HepG2 (cell line): ENCODE results near the gene SCUBE2. TPM values are rescaled to one million over a fixed set of nuclear protein-coding genes. Genes with fewer than 3 reads are reported as not detected.
A peak's percentile ranks its signal among the peaks of the same experiment; 100 is the strongest.

ENCODE experiments used
- KIAA2018 ChIP-seq: sonication (generic); formaldehyde crosslinking; IDR thresholded peaks from 2 replicates; pipeline ENCODE4 v1.5.0; 2020; ENCODE audit warnings: mild to moderate bottlenecking, missing genetic modification reagents, borderline replicate concordance
- NPAS2 ChIP-seq: sonication (generic); formaldehyde crosslinking; IDR thresholded peaks from 2 replicates; pipeline ENCODE4 v1.8.0; 2022; ENCODE audit warnings: mild to moderate bottlenecking, missing genetic modification reagents, borderline replicate concordance
- PRMT3 ChIP-seq: sonication (generic); formaldehyde crosslinking; IDR thresholded peaks from 2 replicates; pipeline ENCODE4 v1.8.1; 2022; ENCODE audit warnings: low read depth, mild to moderate bottlenecking, moderate library complexity, missing genetic modification reagents, borderline replicate concordance
- REPIN1 ChIP-seq: sonication (generic); formaldehyde crosslinking; IDR thresholded peaks from 2 replicates; pipeline ENCODE4 v1.8.0; 2022; ENCODE audit warnings: missing genetic modification reagents, low read depth, mild to moderate bottlenecking, borderline replicate concordance
- SMC3 ChIP-seq: IDR thresholded peaks from 2 replicates; pipeline ENCODE4 v1.6.1; 2011; ENCODE audit warnings: low read length, improper control_type of control experiment
- SSRP1 ChIP-seq: IDR thresholded peaks from 2 replicates; pipeline ENCODE4 v1.6.1; 2016; ENCODE audit warnings: control low read depth
- ZNF350 ChIP-seq: sonication (generic); formaldehyde crosslinking; IDR thresholded peaks from 2 replicates; pipeline ENCODE4 v1.4.0; 2020; ENCODE audit warnings: mild to moderate bottlenecking, low read depth, missing genetic modification reagents, borderline replicate concordance
- ZNF607 ChIP-seq: sonication (generic); formaldehyde crosslinking; IDR thresholded peaks from 2 replicates; pipeline ENCODE4 v1.5.1; 2020; ENCODE audit warnings: missing genetic modification reagents, mild to moderate bottlenecking, borderline replicate concordance
- ZNF687 ChIP-seq: sonication (generic); formaldehyde crosslinking; IDR thresholded peaks from 2 replicates; pipeline ENCODE4 v1.5.1; 2020; ENCODE audit warnings: mild to moderate bottlenecking, missing genetic modification reagents, moderate library complexity
- ZSCAN22 ChIP-seq: sonication (generic); formaldehyde crosslinking; IDR thresholded peaks from 2 replicates; pipeline ENCODE4 v1.4.0; 2020; ENCODE audit warnings: mild to moderate bottlenecking, missing genetic modification reagents
- polyA plus RNA-seq, 8 experiments: library from polyadenylated mRNA; depleted of rRNA in 3 of 8; stranded (reverse) in 7 of 8; unstranded in 1 of 8; fragments of >200 nt; fragmentation: Illumina TruSeq in 4 of 8; extraction: Trizol in 4 of 8; gene quantifications; 2 replicates each; pipeline versions ENCODE4 v1.2.1 to v1.2.3, GENCODE V29; 2011 to 2016; ENCODE audit warnings: low read depth in 4 of 8, missing spikeins in 1 of 8, mixed read lengths in 1 of 8; ENCODE audit not compliant: insufficient read depth in 1 of 8
- total RNA-seq, 5 experiments: library from RNA; depleted of rRNA; stranded (reverse); fragments of >200 nt; fragmentation: Illumina TruSeq; extraction: Trizol; gene quantifications; 2 replicates each; pipeline ENCODE4 v1.2.3, GENCODE V29; 2016; ENCODE audit warnings: low read depth in 1 of 5

The SCUBE2 gene
- total and polyA plus RNA-seq, 2 of the 13 experiments (the other 11 are each of a cell fraction or from before 2014, with no cell fraction given), result 0.09 TPM; not detected in 1

- TF ChIP-seq KIAA2018, result no peak
- TF ChIP-seq ZNF350 (CRISPR knock-in tag), result 0 out of 2 replicates have a peak, but pooled peaks have one; percentile 38
- no peak for TF ChIP-seq NPAS2
- TF ChIP-seq ZNF607 (CRISPR knock-in tag), result no peak
- peak; percentile 47; the same call in 1 of the 2 replicates for TF ChIP-seq SMC3
- TF ChIP-seq ZNF687 (CRISPR knock-in tag), result peak; percentile 54
- TF ChIP-seq ZSCAN22 (CRISPR knock-in tag), result no peak
- no peak for TF ChIP-seq SSRP1 (CRISPR knock-in tag)
- TF ChIP-seq REPIN1 (CRISPR knock-in tag), result 0 out of 2 replicates have a peak, but pooled peaks have one; percentile 32
- TF ChIP-seq PRMT3 (CRISPR knock-in tag), result no peak
Observed at GRCh38 chr11:9137293-9138132, 46.1 kb upstream of the SCUBE2 start (continued).
